Stimulated activated CD4-positive, alpha-beta T cell treated with anti-CD3 and anti-CD28 coated beads, Interleukin-15, amount 100 ng/mL, for 48 hours (primary cell): ENCODE results near the gene FXR2.
A peak's percentile ranks its signal among the peaks of the same experiment; 100 is the strongest.

ENCODE experiments used
- DNase-seq, 2 donors: peaks; one replicate each; pipeline ENCODE4 v3.0.0-alpha.2; 2020; ENCODE audit warnings: low read depth in 2 of 2

FXR2 gene

DNA sequence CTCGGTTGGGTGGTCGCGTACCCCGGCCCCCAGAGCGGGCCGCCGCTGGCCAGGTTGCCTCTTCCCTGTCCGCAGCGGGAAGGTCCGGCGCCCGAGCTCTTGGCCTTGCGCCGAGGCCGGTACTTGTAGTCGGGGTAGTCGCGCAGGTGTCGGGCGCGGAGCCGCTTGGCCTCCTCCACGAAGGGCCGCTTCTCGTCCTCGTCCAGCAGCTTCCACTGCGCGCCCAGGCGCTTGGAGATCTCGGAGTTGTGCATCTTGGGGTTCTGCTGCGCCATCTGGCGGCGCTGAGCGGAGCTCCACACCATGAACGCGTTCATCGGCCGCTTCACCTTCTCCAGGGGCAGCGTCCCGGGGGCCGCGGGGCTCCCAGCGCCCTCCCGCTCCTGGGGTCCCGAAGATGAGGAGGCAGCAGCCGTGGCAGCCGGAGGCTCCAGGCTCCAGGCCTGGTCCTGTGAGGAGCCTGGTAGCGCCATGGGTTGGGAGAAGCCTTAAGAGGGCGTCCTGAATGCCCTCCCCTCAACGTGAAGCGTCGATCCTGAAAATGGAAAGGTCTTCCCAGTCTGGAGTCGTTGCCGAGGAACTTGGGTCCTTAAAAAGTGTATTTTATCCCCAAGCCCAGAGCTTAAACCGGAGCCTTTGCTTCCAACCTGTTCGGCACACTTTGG, 25.4 kb downstream of the FXR2 start:
- DNase-seq = peak; percentile 49 to 52

DNA sequence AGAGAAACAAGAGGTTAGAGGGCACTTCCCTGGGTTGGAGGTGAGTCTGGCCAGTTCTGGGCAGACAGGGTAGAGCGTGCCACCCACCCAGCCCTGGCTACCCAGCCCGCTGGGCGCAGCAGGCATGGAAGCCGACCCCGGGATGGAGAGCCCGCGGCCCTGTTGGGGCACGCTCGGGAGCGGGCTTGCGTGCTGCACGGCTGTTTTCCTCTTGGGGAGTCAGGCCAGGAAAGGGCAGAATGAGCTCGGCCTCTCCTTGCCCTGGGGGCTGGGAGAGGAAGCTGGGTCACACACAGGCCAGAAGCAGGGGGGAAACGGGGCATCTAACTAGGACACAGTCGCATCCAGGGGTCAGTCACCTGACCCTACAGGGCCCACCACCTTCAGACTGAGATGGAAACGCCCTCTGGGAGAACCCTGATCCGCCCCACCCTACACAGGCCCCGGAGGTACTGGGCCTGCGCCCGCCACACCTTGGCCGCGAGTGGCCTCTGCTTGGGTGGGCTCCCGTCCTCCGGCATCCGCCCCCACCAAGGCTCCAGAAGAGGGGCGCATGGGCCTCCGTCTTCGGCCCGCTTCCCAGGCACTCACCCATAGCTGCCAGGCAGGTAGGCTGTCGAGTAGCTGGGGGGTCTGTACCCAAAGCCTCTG, 26.0 kb downstream of the FXR2 start:
- DNase-seq = no peak

DNA sequence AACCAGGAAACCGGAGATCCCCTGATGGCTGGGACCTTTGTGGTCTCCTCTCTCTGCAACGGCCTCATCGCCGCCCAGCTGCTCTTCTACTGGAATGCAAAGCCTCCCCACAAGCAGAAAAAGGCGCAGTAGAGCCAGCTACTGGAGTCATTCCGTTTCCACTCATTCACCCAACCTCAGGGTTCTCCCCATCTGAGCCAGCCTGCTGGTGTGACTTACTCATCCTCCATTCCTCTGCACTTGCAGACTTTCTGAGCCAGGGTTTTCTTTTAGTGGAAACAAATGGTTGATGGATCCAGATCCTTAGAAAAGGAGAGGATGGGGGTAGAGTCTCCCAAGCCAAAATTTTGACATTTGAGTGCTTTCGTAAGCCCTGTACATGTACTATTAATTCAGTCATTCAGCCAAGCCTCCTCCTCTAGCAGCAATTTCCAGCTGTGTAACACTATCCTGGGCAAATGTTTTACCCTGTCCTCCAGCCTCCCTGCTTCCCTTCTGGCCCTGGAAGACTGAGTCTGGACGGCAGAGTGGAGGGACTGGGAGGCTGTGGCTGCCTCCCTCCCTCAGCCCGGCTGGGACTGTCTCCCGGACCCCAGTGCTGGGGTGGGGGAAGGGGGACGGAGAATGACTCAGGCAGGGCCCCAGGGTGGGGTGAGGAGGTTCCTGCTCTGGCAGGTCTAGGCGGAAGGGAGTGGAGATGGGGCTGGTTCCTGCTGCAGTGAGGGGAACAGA, 27.1 kb downstream of the FXR2 start:
- no peak for DNase-seq

DNA sequence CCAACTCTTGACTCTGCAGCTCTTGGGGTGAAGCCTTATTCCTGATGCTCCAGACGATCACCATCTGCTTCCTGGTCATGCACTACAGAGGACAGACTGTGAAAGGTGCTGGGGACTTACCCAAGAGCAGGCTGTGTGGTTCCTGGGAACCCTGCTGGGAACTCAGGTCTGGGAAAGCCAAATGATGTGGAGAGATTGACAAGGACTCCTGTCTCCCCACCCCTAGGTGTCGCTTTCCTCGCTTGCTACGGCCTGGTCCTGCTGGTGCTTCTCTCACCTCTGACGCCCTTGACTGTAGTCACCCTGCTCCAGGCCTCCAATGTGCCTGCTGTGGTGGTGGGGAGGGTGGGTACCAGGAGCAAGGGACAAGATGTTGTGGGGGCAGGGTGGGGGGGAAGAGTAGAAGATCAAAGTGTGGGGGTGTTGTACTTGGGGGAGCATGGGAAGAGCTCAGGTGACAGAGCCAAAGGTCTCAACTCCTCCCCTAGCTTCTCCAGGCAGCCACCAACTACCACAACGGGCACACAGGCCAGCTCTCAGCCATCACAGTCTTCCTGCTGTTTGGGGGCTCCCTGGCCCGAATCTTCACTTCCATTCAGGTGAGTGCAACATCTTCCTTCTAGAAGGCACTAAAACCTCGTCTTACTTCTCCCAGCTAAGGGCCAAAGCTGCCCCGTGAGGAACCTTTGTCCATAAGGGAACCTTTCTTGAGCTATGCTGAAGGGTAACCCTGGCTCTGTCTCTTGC, 27.9 kb downstream of the FXR2 start:
- no peak for DNase-seq

DNA sequence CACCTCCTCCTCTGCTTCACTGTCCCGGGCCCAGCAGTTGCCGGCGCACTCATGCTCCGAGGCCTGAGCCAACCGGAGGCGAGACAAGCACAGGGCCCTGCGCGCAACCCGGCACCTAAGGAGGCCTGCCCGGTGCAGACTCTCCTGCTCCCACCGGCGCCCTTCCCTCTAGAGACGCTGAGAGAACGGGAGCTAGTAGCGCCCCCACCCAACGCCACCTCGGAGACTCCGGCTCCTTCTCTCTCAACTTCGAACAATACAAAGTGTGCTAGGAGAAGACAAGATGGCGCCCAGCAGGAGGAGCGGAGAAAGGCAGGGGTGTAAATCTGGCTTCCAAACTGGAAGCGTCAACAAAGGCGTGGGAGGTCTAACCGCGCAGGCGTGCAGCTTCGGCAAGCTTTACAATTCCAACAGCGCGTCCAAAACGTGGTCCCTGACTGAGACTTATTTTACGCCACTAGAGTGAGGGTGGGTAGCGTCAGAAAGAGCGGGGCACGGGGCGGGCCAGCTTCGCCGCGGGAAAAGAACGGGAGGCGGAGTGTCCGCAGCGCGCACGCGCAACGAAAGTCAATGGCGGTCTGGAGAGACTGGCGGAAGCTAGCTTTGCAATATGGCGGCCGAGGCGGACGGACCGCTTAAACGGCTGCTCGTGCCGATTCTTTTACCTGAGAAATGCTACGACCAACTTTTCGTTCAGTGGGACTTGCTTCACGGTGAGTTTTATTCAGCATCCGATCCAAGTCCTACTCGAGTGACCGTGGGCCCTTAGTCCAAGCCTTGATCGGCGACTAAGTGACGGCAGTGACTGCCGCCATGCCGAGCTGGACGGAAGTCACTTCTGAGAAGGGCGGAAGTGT, 31.2 kb downstream of the FXR2 start, which contains the start of gene MPDU1:
TSS of gene MPDU1 (plus strand) at position 600 of the 857 bp plus-strand sequence. CDS start at position 611, 11 bp downstream.
- peak; percentile 93 to 94 for DNase-seq

DNA sequence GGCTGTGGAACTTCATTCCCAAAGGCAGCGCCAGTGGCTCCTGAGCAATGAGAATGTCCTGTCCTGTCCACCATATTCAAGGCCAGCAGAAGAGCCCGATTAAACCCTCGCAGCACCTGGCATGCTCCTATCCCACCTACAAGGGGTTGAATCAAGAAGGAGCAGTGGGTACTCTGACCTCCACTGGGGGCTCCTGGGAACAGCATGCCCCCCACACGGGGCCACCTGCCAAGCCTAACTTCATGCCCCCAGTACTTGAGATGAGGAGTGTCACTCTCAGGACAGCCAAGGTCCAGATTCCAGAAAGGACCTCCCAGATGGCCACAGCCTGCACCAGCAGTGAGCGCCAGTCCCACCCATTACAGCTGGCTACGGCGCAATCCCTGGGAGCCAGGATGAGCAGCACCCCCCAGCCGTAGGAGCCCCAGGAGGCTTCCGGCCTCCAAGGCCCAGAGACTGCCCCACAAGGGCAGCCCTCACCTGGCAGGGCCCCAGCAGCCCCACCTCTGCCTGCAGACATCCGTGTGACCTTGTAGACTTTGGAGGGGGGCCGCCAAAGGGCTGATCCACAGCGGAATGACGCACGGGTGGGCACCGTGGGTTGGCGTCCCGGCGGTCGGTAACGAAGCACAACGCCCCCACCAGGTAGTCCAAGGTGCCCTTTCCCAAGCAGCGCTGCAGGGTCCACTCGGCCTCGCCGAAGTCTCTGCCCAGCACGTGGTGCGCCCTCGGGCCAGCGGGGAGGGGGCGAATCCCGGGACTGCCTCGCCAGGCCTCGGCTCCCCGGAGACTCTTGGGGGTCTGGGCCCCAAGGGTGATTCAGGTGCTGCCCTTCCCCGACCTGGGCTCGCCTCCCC, 32.1 kb downstream of the FXR2 start:
- DNase-seq = no peak

DNA sequence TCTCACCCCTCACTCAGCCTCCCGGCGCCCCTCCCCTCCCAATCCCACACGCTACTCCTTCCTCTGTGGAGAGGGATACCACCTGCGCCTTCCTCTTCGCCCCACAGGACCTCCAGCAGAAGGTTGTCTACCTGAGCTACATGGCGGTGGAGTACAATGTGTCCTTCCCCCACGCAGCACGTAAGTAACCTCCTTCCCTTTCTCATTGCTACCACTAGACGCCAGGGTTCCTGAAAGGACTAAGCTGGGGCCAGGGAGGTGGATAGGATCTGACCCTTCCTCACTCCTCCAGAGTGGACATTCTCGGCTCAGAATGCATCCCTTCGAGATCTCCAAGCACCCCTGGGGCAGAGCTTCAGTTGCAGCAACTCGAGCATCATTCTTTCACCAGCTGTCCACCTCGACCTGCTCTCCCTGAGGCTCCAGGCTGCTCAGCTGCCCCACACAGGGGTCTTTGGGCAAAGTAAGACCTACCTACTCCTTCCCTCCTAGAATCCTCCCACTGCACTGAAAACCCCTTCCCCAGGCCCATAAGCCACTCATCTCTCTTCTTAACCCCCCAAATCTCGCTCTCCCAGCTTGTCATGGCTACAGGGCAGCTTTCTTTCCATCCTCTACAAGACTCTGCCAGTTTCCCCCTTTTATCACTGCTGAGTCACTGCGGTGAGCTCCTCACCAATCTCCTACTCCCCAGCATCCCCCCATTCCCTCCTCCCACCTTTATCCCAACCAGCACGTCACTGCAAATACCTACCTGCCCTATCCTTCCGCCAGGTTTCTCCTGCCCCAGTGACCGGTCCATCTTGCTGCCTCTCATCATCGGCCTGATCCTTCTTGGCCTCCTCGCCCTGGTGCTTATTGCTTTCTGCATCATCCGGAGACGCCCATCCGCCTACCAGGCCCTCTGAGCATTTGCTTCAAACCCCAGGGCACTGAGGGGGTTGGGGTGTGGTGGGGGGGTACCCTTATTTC, 33.8 kb downstream of the FXR2 start:
- no peak for DNase-seq

DNA sequence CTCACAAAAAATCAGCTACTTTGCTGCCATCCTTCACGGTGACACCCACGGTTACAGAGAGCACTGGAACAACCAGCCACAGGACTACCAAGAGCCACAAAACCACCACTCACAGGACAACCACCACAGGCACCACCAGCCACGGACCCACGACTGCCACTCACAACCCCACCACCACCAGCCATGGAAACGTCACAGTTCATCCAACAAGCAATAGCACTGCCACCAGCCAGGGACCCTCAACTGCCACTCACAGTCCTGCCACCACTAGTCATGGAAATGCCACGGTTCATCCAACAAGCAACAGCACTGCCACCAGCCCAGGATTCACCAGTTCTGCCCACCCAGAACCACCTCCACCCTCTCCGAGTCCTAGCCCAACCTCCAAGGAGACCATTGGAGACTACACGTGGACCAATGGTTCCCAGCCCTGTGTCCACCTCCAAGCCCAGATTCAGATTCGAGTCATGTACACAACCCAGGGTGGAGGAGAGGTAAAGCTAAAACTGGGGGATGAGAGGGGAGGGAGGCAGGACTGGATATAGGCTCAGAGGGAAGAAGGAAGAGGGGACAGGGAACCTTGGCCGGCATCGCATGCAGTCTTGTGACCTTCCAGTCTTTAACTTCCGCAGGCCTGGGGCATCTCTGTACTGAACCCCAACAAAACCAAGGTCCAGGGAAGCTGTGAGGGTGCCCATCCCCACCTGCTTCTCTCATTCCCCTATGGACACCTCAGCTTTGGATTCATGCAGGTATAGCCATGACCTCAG, 34.7 kb downstream of the FXR2 start:
- no peak for DNase-seq

DNA sequence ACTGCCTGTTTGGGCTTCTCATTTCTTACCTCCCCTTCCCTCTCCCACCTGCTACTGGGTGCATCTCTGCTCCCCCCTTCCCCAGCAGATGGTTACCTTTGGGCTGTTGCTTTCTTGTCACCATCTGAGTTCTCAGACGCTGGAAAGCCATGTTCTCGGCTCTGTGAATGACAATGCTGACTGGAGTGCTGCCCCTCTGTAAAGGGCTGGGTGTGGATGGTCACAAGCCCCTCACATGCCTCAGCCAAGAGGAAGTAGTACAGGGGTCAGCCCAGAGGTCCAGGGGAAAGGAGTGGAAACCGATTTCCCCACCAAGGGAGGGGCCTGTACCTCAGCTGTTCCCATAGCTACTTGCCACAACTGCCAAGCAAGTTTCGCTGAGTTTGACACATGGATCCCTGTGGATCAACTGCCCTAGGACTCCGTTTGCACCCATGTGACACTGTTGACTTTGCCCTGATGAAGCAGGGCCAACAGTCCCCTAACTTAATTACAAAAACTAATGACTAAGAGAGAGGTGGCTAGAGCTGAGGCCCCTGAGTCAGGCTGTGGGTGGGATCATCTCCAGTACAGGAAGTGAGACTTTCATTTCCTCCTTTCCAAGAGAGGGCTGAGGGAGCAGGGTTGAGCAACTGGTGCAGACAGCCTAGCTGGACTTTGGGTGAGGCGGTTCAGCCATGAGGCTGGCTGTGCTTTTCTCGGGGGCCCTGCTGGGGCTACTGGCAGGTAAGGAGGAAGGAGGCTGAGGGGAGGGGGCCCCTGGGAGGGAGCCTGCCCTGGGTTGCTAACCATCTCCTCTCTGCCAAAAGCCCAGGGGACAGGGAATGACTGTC, 35.5 kb downstream of the FXR2 start, which contains the start of gene CD68:
TSS of gene CD68 (plus strand) at position 638 of the 833 bp plus-strand sequence. CDS start at position 678, 40 bp downstream.
- DNase-seq = peak; percentile 67 to 74

DNA sequence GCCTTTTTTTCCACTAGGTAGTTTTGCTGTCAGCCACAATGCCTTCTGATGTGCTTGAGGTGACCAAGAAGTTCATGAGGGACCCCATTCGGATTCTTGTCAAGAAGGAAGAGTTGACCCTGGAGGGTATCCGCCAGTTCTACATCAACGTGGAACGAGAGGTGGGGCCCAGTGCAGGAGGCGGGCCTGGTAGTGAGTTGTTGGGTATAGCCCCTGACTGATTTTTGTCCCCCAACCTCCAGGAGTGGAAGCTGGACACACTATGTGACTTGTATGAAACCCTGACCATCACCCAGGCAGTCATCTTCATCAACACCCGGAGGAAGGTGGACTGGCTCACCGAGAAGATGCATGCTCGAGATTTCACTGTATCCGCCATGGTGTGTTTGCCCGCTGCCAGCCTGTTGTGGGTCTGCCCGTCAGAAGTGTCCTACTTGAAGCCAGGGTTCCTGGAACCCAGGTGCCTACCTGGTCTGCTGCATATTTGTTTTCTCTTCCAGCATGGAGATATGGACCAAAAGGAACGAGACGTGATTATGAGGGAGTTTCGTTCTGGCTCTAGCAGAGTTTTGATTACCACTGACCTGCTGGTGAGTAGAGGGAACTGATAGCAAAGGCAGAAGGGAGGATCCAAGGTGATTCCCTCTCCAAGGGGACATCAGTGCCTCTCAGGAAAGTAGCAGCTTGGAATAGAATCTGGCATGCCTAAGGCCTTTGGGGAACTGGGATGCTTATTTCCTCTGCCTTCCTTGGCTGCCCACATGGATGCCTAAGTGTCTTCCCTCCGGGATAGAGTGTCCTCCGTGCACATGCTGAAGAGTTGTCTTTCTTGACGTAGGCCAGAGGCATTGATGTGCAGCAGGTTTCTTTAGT, 37.1 kb downstream of the FXR2 start:
- DNase-seq = no peak

DNA sequence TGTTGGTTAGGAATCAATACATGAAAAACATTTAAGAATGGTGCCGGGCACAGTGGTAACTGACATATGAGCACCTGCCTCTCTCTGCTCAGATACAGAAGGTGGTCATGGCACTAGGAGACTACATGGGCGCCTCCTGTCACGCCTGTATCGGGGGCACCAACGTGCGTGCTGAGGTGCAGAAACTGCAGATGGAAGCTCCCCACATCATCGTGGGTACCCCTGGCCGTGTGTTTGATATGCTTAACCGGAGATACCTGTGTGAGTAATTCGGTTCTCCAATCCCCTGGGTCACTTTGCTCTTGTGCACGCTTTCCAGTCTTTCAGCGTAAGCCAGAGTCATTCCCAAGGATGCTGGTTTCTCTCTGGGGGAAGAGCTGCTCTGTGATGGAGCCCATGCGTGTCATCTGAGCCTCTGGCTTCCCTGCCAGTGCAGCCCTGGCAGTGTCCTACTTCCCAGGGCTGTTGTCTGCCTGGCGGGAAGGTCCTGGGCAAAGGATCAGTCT, 38.2 kb downstream of the FXR2 start:
- DNase-seq = no peak

DNA sequence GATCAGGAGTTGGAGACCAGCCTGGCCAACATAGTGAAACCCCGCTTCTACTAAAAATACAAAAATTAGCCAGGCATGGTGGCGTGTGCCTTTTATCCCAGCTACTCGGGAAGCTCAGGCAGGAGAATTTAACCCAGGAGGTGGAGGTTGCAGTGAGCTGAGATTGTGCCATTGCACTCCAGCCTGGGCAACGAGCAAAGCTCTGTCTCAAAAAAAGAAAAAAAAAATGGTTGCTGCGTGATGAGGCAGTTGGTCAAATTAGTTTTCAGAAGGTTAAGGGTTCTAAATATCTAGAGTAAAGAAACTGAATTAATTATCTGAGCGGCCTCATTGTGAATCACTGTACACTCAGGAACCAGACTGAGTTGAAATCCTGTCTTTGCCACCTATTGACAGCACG, 38.7 kb downstream of the FXR2 start:
- no peak for DNase-seq

DNA sequence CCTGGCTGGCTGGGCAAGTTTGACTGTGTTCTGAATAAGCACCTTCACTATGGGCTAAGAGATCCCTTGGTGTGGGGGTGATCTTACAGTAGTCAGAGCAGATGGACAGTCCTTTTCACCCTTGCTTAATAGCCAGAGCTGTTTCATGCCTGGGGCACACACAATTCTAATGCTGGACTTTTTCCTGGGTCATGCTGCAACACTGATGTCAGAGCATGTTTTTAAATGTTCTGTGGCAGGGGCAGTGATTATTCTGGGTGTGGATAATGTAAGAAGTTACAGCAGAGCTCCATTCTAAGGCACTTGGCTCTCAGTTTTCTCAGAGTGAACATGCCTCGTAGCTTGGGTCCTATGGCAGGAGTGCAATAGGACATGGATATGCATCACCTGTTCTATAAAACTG, 39.2 kb downstream of the FXR2 start:
- no peak for DNase-seq

DNA sequence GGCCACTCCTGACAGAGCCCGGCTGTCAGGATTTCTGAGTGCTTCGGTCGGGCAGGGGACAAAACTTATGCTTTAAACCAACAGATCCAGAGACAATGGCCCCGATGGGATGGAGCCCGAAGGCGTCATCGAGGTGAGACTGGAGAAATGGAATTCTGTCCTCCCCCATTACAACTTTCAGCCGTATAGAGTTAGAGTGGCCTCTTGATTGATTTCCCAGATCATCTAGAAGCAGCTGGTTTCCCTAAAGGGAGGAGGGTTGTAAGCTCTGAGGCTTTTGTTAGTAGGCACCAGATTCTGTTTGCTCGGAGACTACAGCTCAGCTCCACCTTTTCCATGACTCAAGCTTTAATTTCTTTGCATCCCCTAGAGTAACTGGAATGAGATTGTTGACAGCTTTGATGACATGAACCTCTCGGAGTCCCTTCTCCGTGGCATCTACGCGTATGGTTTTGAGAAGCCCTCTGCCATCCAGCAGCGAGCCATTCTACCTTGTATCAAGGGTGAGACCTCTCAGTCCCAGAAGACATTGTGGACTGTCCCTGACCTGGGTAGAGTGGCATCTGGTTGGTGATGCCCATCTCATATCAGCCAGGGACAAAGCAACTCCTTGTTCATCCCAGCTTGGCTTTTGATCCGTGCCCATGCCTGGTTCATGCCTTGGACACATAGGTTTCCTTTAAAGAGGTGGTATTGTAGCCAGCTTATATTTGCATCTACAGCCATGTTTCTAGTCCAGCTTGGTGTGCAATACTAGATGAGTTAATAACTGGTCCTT, 40.3 kb downstream of the FXR2 start:
- no peak for DNase-seq
